ENCODE results near the gene P2RY6. TPM values are rescaled to one million over a fixed set of nuclear protein-coding genes. Genes with fewer than 3 reads are reported as not detected.

P2RY6 gene
- total and polyA plus RNA-seq, 2 of the 8 experiments (the other 6 are each of a cell fraction or from before 2014, with no cell fraction given): 0.15 TPM; not detected in 1

GRCh38 chr11:73242251-73243092, 29.7 kb upstream of the P2RY6 start (continued):
- peak; percentile 71; the same call in 1 of the 2 replicates for TF ChIP-seq KDM1A (IDR thresholded peaks at IDR 0.05; ENCODE audit: borderline replicate concordance, low read length)
- peak; percentile 78 for TF ChIP-seq SP1 (IDR thresholded peaks at IDR 0.05; ENCODE audit: low read depth, low read length)
- peak; percentile 48; the same call in 1 of the 2 replicates for TF ChIP-seq TAF1 (IDR thresholded peaks at IDR 0.05; ENCODE audit: low read depth, low read length)
- peak; percentile 43; the same call in 1 of the 2 replicates for TF ChIP-seq MAX (IDR thresholded peaks at IDR 0.05)
- TF ChIP-seq POLR2A (IDR thresholded peaks at IDR 0.05; ENCODE audit: control extremely low read depth in 1 of 2, low read depth in 2 of 2, low read length in 2 of 2): peak in 1 of 2 experiments; percentile 75; a peak in 1 of 3 replicates
- no peak for TF ChIP-seq POU5F1 (IDR thresholded peaks at IDR 0.05; ENCODE audit: low read depth, low read length)
- TF ChIP-seq SIX5 (IDR thresholded peaks at IDR 0.05; ENCODE audit: low read depth, low read length): no peak
- TF ChIP-seq SIN3A (conservative IDR thresholded peaks at IDR 0.05 in 1 of 2, IDR thresholded peaks at IDR 0.05 in 1 of 2; ENCODE audit: low read depth in 1 of 2, low read length in 2 of 2): peak in 1 of 2 experiments; percentile 59; a peak in 1 of 4 replicates
- peak; percentile 80 to 85 for TF ChIP-seq RAD21 (IDR thresholded peaks at IDR 0.05 in 1 of 2, conservative IDR thresholded peaks at IDR 0.05 in 1 of 2; ENCODE audit: low read depth in 2 of 2, low read length in 2 of 2)
- TF ChIP-seq GABPA (IDR thresholded peaks at IDR 0.05; ENCODE audit: borderline replicate concordance, insufficient read depth, low read length): 0 out of 2 replicates have a peak, but pooled peaks have one; percentile 53
- TF ChIP-seq TAF7 (optimal IDR thresholded peaks at IDR 0.05; ENCODE audit: borderline replicate concordance, low read depth, low read length): no peak
- TF ChIP-seq SP2 (IDR thresholded peaks at IDR 0.05; ENCODE audit: low read length): peak; percentile 21; the same call in 1 of the 2 replicates
- peak; percentile 86 for TF ChIP-seq KDM4A (IDR thresholded peaks at IDR 0.05; ENCODE audit: low read depth, low read length, severe bottlenecking)
- TF ChIP-seq SRF (IDR thresholded peaks at IDR 0.05; ENCODE audit: low read depth, low read length): no peak
- 0 out of 2 replicates have a peak, but pooled peaks have one; percentile 47 for TF ChIP-seq TEAD4 (IDR thresholded peaks at IDR 0.05; ENCODE audit: low read depth, low read length)
- TF ChIP-seq CHD2 (IDR thresholded peaks at IDR 0.05; ENCODE audit: low read length): 0 out of 2 replicates have a peak, but pooled peaks have one; percentile 32

All from H1 (cell line).